CD4-positive, alpha-beta memory T cell (primary cell): Measurements from ENCODE around the gene CEP131. TPM values are rescaled to one million over a fixed set of nuclear protein-coding genes. Genes with fewer than 3 reads are reported as not detected.

Experiments used
- CTCF ChIA-PET: fragments of 350-600 bp; sonication (Branson Sonifier 250); formaldehyde crosslinking; loops from one replicate; lab custom pipeline; 2021; ENCODE audit warnings: inconsistent platforms; ENCODE audit not compliant: partially characterized antibody; lab: Charles Lee
- POLR2A ChIA-PET: fragments of 350-600 bp; sonication (Branson Sonifier 250); formaldehyde crosslinking; loops from one replicate; lab custom pipeline; 2021; ENCODE audit not compliant: partially characterized antibody; lab: Charles Lee
- DNase-seq, 5 donors: peaks; one replicate each; pipeline versions ENCODE4 v3.0.0 to v3.0.0-alpha.2; 2020 to 2022; ENCODE audit warnings: mixed read lengths in 1 of 5
- H3K27ac ChIP-seq: one replicate; pipeline ENCODE4 v1.7.0; 2013; ENCODE audit warnings: low read depth, low read length
- H3K27me3 ChIP-seq: 2 replicates; pipeline ENCODE4 v1.7.0; 2013; ENCODE audit warnings: mild to moderate bottlenecking, low read length, moderate library complexity; ENCODE audit not compliant: insufficient read depth
- H3K36me3 ChIP-seq: 2 replicates; pipeline ENCODE4 v1.7.0; 2013; ENCODE audit warnings: mild to moderate bottlenecking, low read length, moderate library complexity; ENCODE audit not compliant: insufficient read depth
- H3K4me1 ChIP-seq: 2 replicates; pipeline ENCODE4 v1.7.0; 2013; ENCODE audit warnings: mild to moderate bottlenecking, low read length, moderate library complexity; ENCODE audit not compliant: insufficient read depth
- H3K4me3 ChIP-seq, 2 donors: one replicate each; pipeline ENCODE4 v1.7.0; 2013; ENCODE audit warnings: low read length in 2 of 2, mild to moderate bottlenecking in 1 of 2
- H3K9me3 ChIP-seq, 2 donors: one replicate each; pipeline ENCODE4 v1.7.0; 2013; ENCODE audit warnings: low read length in 2 of 2, control low read depth in 1 of 2; ENCODE audit not compliant: control insufficient read depth in 1 of 2
- H3K27ac Mint-ChIP-seq, 7 donors: one replicate each; pipeline ENCODE4 v1.8.0; 2020 to 2021; ENCODE audit warnings: mixed read lengths in 7 of 7, mild to moderate bottlenecking in 6 of 7, inconsistent platforms in 3 of 7, moderate library complexity in 3 of 7
- H3K27me3 Mint-ChIP-seq, 2 donors: one replicate each; pipeline ENCODE4 v1.8.0; 2020 to 2021; ENCODE audit warnings: mixed read lengths in 2 of 2
- H3K36me3 Mint-ChIP-seq, 2 donors: one replicate each; pipeline ENCODE4 v1.8.0; 2020 to 2021; ENCODE audit warnings: mixed read lengths in 2 of 2, inconsistent platforms in 1 of 2, mild to moderate bottlenecking in 1 of 2
- H3K4me1 Mint-ChIP-seq, 4 donors: one replicate each; pipeline ENCODE4 v1.8.0; 2020 to 2021; ENCODE audit warnings: mixed read lengths in 4 of 4, mild to moderate bottlenecking in 1 of 4
- H3K4me3 Mint-ChIP-seq, 8 donors: one replicate each; pipeline ENCODE4 v1.8.0; 2020 to 2021; ENCODE audit warnings: mixed read lengths in 8 of 8, mild to moderate bottlenecking in 7 of 8, moderate library complexity in 6 of 8, inconsistent platforms in 3 of 8
- H3K9me3 Mint-ChIP-seq, 8 donors: one replicate each; pipeline ENCODE4 v1.8.0; 2020 to 2021; ENCODE audit warnings: mixed read lengths in 8 of 8, mild to moderate bottlenecking in 5 of 8, inconsistent platforms in 3 of 8, moderate library complexity in 1 of 8
- intact Hi-C: fragments of 100-400 bp; cut with micrococcal nuclease; formaldehyde crosslinking; loops from one replicate; pipeline ENCODE4 v1.15.1; 2023
- polyA plus RNA-seq, 2 donors: library from polyadenylated mRNA; unstranded; fragments of 300-500 nt; fragmentation: Illumina TruSeq; gene quantifications; one replicate each; pipeline ENCODE4 v1.2.3, GENCODE V29; 2021
- total RNA-seq, 2 experiments: library from RNA; stranded (reverse); gene quantifications; one replicate each; pipeline ENCODE4 v1.2.3, GENCODE V29; 2021

The CEP131 gene
- total and polyA plus RNA-seq, 4 experiments from 2014 or later: 1.7 to 10.5 (median 6.7) TPM

GRCh38 chr17:81196505-81197408 is 26.0 kb downstream of the CEP131 start:
- DNase-seq: no peak
- intact Hi-C loops: no loop called here
- Histone ChIP-seq H3K27ac (no peak overlapping the region), H3K27me3 (no peaks in the 10 kb centered on the region), H3K36me3 (no peaks in the 10 kb centered on the region), H3K9me3 (no peaks in the 10 kb centered on the region), H3K4me3 (no peak overlapping the region), H3K4me1 (no peaks in the 10 kb centered on the region)
- H3K36me3 Mint-ChIP-seq: no peaks in the 10 kb centered on the region
- peak overlapping the region in 1 of 8 donors; percentile 48 for H3K4me3 Mint-ChIP-seq
- H3K27me3 Mint-ChIP-seq: no peaks in the 10 kb centered on the region
- no peaks in the 10 kb centered on the region for H3K4me1 Mint-ChIP-seq
- CTCF ChIA-PET: no interaction called here
- no peak overlapping the region for H3K27ac Mint-ChIP-seq
- H3K9me3 Mint-ChIP-seq: no peaks in the 10 kb centered on the region
- POLR2A ChIA-PET: interaction anchor here (0.5 kb wide), 1 partner anchor 419 kb away, joined by 3 read pairs; no protein-coding TSS in a partner anchor

GRCh38 chr17:81195941-81196495 is 26.7 kb downstream of the CEP131 start:
- DNase-seq: no peak
- no peaks in the 10 kb centered on the region for H3K36me3 Mint-ChIP-seq
- H3K9me3 Mint-ChIP-seq: no peaks in the 10 kb centered on the region
- no peaks in the 10 kb centered on the region for H3K4me1 Mint-ChIP-seq
- no peak overlapping the region for H3K4me3 Mint-ChIP-seq
- Histone ChIP-seq H3K4me3 (no peak overlapping the region), H3K4me1 (no peaks in the 10 kb centered on the region), H3K36me3 (no peaks in the 10 kb centered on the region), H3K27ac (no peak overlapping the region), H3K9me3 (no peaks in the 10 kb centered on the region), H3K27me3 (no peaks in the 10 kb centered on the region)
- H3K27ac Mint-ChIP-seq: no peak overlapping the region
- no peaks in the 10 kb centered on the region for H3K27me3 Mint-ChIP-seq
- POLR2A ChIA-PET: no interaction called here
- intact Hi-C loops: no loop called here
- CTCF ChIA-PET: no interaction called here

- Histone ChIP-seq H3K4me3 (no peak overlapping the region), H3K9me3 (no peaks in the 10 kb centered on the region), H3K27ac (no peak overlapping the region), H3K4me1 (no peaks in the 10 kb centered on the region), H3K36me3 (no peaks in the 10 kb centered on the region), H3K27me3 (no peaks in the 10 kb centered on the region)
- H3K4me1 Mint-ChIP-seq: no peaks in the 10 kb centered on the region
- intact Hi-C loops: no loop called here
- no peak overlapping the region for H3K27ac Mint-ChIP-seq
- no peak for DNase-seq
- no peaks in the 10 kb centered on the region for H3K36me3 Mint-ChIP-seq
- H3K27me3 Mint-ChIP-seq: no peaks in the 10 kb centered on the region
- H3K4me3 Mint-ChIP-seq: no peak overlapping the region
- ChIA-PET POLR2A (no interaction called here), CTCF (no interaction called here)
- no peaks in the 10 kb centered on the region for H3K9me3 Mint-ChIP-seq
These were observed 27.5 kb downstream of the CEP131 start for GRCh38 chr17:81194941-81195901.

- H3K4me1 Mint-ChIP-seq: no peaks in the 10 kb centered on the region
- no peak for DNase-seq
- H3K4me3 ChIP-seq: no peak overlapping the region
- no peak overlapping the region for H3K27ac ChIP-seq
- H3K4me3 Mint-ChIP-seq: no peak overlapping the region
- no peaks in the 10 kb centered on the region for H3K4me1 ChIP-seq
- POLR2A ChIA-PET: no interaction called here
- intact Hi-C loops: no loop called here
- H3K36me3 ChIP-seq: no peaks in the 10 kb centered on the region
- CTCF ChIA-PET: no interaction called here
- H3K9me3 ChIP-seq: no peaks in the 10 kb centered on the region
- H3K9me3 Mint-ChIP-seq: no peaks in the 10 kb centered on the region
- H3K36me3 Mint-ChIP-seq: no peaks in the 10 kb centered on the region
- no peaks in the 10 kb centered on the region for H3K27me3 Mint-ChIP-seq
- H3K27ac Mint-ChIP-seq: no peak overlapping the region
- no peaks in the 10 kb centered on the region for H3K27me3 ChIP-seq
These were observed 28.5 kb downstream of the CEP131 start for GRCh38 chr17:81194225-81194760.

GRCh38 chr17:81193470-81194224 is 29.1 kb downstream of the CEP131 start:
- H3K36me3 Mint-ChIP-seq: peaks cover 0 to 1% of the 10 kb centered on the region in 2 donors
- ChIA-PET POLR2A (no interaction called here), CTCF (no interaction called here)
- Histone ChIP-seq H3K36me3 (no peaks in the 10 kb centered on the region), H3K27me3 (no peaks in the 10 kb centered on the region), H3K4me3 (no peak overlapping the region), H3K4me1 (no peaks in the 10 kb centered on the region), H3K27ac (no peak overlapping the region), H3K9me3 (no peaks in the 10 kb centered on the region)
- H3K27ac Mint-ChIP-seq: no peak overlapping the region
- intact Hi-C loops: no loop called here
- no peak overlapping the region for H3K4me3 Mint-ChIP-seq
- no peaks in the 10 kb centered on the region for H3K27me3 Mint-ChIP-seq
- H3K4me1 Mint-ChIP-seq: no peaks in the 10 kb centered on the region
- no peaks in the 10 kb centered on the region for H3K9me3 Mint-ChIP-seq
- DNase-seq: no peak

GRCh38 chr17:81193051-81193410 is 29.7 kb downstream of the CEP131 start:
- H3K36me3 ChIP-seq: no peaks in the 10 kb centered on the region
- no peak overlapping the region for H3K4me3 Mint-ChIP-seq
- no peaks in the 10 kb centered on the region for H3K9me3 Mint-ChIP-seq
- H3K36me3 Mint-ChIP-seq: peaks cover 0 to 1% of the 10 kb centered on the region in 2 donors
- intact Hi-C loops: no loop called here
- ChIA-PET POLR2A (no interaction called here), CTCF (no interaction called here)
- H3K27me3 ChIP-seq: no peaks in the 10 kb centered on the region
- no peak for DNase-seq
- H3K4me1 ChIP-seq: no peaks in the 10 kb centered on the region
- H3K27ac Mint-ChIP-seq: no peak overlapping the region
- no peaks in the 10 kb centered on the region for H3K4me1 Mint-ChIP-seq
- H3K27me3 Mint-ChIP-seq: no peaks in the 10 kb centered on the region
- H3K9me3 ChIP-seq: no peaks in the 10 kb centered on the region
- no peak overlapping the region for H3K4me3 ChIP-seq
- H3K27ac ChIP-seq: no peak overlapping the region
